ENCODE data around the gene RELT.

RELT gene

GRCh38 chr11:73401924-73402833 is 26.0 kb downstream of the RELT start:
- Histone ChIP-seq H3K79me2 (ENCODE audit: control insufficient read depth, low read length) (no peaks in the 10 kb centered on the region), H3K4me3 (ENCODE audit: low read length) (no peak overlapping the region), H3K9me3 (ENCODE audit: control insufficient read depth, insufficient read depth, low read length) (no peaks in the 10 kb centered on the region), H4K20me1 (ENCODE audit: control insufficient read depth, insufficient read depth, low read depth, low read length) (no peaks in the 10 kb centered on the region), H3K4me2 (ENCODE audit: low read length) (no peak overlapping the region), H3F3A (ENCODE audit: control insufficient read depth, insufficient read depth) (peaks cover 4% of the 10 kb centered on the region; the same call in 1 of the 2 replicates), H3K27ac (ENCODE audit: low read depth, low read length) (no peak overlapping the region), H3K36me3 (ENCODE audit: control insufficient read depth, low read length) (peaks cover 37% of the 10 kb centered on the region), H3K27me3 (ENCODE audit: control insufficient read depth, low read length) (no peaks in the 10 kb centered on the region), H3K9me2 (replicated peaks; ENCODE audit: control insufficient read depth, low read length) (no peaks in the 10 kb centered on the region), H3K4me1 (ENCODE audit: control insufficient read depth, low read length) (no peaks in the 10 kb centered on the region)
- TF ChIP-seq CTCF (IDR thresholded peaks at IDR 0.05; ENCODE audit: low read depth, low read length, poor library complexity, severe bottlenecking) (no peak), EZH2phosphoT487 (IDR thresholded peaks at IDR 0.05; ENCODE audit: borderline replicate concordance, low read length) (no peak)

GRCh38 chr11:73402834-73403185 is 26.6 kb downstream of the RELT start:
- H3K9me2 ChIP-seq (replicated peaks; ENCODE audit: control insufficient read depth, low read length): no peaks in the 10 kb centered on the region
- no peaks in the 10 kb centered on the region for H3K27me3 ChIP-seq (ENCODE audit: control insufficient read depth, low read length)
- no peaks in the 10 kb centered on the region for H3K4me1 ChIP-seq (ENCODE audit: control insufficient read depth, low read length)
- H3K27ac ChIP-seq (ENCODE audit: low read depth, low read length): no peak overlapping the region
- no peaks in the 10 kb centered on the region for H3K9me3 ChIP-seq (ENCODE audit: control insufficient read depth, insufficient read depth, low read length)
- no peaks in the 10 kb centered on the region for H4K20me1 ChIP-seq (ENCODE audit: control insufficient read depth, insufficient read depth, low read depth, low read length)
- H3K36me3 ChIP-seq (ENCODE audit: control insufficient read depth, low read length): peaks cover 33% of the 10 kb centered on the region
- no peak overlapping the region for H3K4me2 ChIP-seq (ENCODE audit: low read length)
- H3K79me2 ChIP-seq (ENCODE audit: control insufficient read depth, low read length): no peaks in the 10 kb centered on the region
- TF ChIP-seq EZH2phosphoT487 (IDR thresholded peaks at IDR 0.05; ENCODE audit: borderline replicate concordance, low read length): no peak
- TF ChIP-seq CTCF (IDR thresholded peaks at IDR 0.05; ENCODE audit: low read depth, low read length, poor library complexity, severe bottlenecking): peak; percentile 46
- no peak overlapping the region for H3K4me3 ChIP-seq (ENCODE audit: low read length)
- peaks cover 4% of the 10 kb centered on the region; the same call in 1 of the 2 replicates for H3F3A ChIP-seq (ENCODE audit: control insufficient read depth, insufficient read depth)

- H3K4me1 ChIP-seq (ENCODE audit: control insufficient read depth, low read length): no peaks in the 10 kb centered on the region
- H3K27ac ChIP-seq (ENCODE audit: low read depth, low read length): no peak overlapping the region
Observed at GRCh38 chr11:73403541-73403940, 27.3 kb downstream of the RELT start.

More at GRCh38 chr11:73403541-73403940, 27.3 kb downstream of the RELT start:
- TF ChIP-seq EZH2phosphoT487 (IDR thresholded peaks at IDR 0.05; ENCODE audit: borderline replicate concordance, low read length): no peak
- no peak for TF ChIP-seq CTCF (IDR thresholded peaks at IDR 0.05; ENCODE audit: low read depth, low read length, poor library complexity, severe bottlenecking)
- Histone ChIP-seq H3K9me2 (replicated peaks; ENCODE audit: control insufficient read depth, low read length) (no peaks in the 10 kb centered on the region), H3F3A (ENCODE audit: control insufficient read depth, insufficient read depth) (peaks cover 4% of the 10 kb centered on the region; the same call in 1 of the 2 replicates), H3K79me2 (ENCODE audit: control insufficient read depth, low read length) (no peaks in the 10 kb centered on the region), H3K36me3 (ENCODE audit: control insufficient read depth, low read length) (peaks cover 30% of the 10 kb centered on the region), H3K9me3 (ENCODE audit: control insufficient read depth, insufficient read depth, low read length) (no peaks in the 10 kb centered on the region), H3K27me3 (ENCODE audit: control insufficient read depth, low read length) (no peaks in the 10 kb centered on the region), H3K4me2 (ENCODE audit: low read length) (no peak overlapping the region), H3K4me3 (ENCODE audit: low read length) (no peak overlapping the region), H4K20me1 (ENCODE audit: control insufficient read depth, insufficient read depth, low read depth, low read length) (no peaks in the 10 kb centered on the region)

Measured in DOHH2 (cell line).